Hindlimb muscle (tissue), 1 donor: ENCODE results near the gene KDM5C. TPM values are rescaled to one million over a fixed set of nuclear protein-coding genes. Genes with fewer than 3 reads are reported as not detected.
A peak's percentile ranks its signal among the peaks of the same experiment; 100 is the strongest.

Source experiments
- DNase-seq: peaks from one replicate; pipeline ENCODE4 v3.0.0-alpha.2; 2013
- polyA plus RNA-seq: library from polyadenylated mRNA; unstranded; fragments of 120-200 nt; gene quantifications from one replicate; pipeline ENCODE4 v1.2.1, GENCODE V29; 2013; ENCODE audit not compliant: insufficient read length

Gene KDM5C
- polyA plus RNA-seq, 1 donor = 36.9 TPM

DNA sequence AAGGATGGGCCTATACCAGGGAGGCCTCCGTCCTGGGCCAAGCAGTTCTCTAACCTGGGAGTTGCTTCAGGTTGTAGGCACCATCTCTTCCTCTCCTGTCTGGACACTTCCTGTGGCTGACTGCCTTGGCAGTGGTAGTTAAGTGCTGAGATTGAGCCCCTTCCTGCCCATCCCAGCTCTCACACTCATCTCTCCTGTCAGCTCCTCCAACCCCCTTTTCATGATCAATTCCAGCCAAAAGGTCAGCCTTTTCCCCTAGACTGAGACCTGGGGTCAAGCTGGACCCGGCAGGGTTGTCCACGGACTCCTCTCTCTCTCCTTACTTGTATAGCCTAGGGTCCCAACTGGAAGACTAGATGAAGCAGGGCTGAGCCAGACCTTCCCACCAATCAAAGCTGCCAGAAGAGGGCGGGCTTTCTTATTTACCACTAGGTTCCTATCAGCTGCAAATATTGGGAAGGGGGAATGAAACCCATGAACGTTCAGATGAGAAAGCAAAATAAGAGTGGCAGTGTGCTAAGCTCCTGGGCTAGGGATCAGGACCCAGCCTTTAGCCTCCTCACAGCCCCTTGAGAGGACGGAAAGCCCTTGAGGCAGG, 34.5 kb downstream of the KDM5C start:
- DNase-seq = no peak

DNA sequence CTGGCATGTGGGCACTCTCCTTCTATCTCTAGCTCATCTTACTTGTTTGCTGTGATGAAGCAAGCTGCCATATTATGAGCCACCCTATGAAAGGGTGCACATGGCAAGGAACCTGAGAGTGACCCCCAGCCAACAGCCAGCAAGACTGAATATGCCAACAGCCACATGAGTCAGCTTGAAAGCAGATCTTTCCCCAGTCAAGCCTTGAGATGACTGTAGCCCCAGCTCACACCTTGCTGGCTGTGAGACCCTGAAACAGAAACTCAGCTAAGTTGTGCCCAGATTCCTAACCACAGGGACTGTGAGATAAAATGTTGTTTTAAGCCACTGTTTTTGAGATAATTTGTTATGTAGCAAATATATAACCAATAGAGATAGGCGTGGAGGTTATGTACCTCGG, 36.2 kb downstream of the KDM5C start:
- DNase-seq = no peak

DNA sequence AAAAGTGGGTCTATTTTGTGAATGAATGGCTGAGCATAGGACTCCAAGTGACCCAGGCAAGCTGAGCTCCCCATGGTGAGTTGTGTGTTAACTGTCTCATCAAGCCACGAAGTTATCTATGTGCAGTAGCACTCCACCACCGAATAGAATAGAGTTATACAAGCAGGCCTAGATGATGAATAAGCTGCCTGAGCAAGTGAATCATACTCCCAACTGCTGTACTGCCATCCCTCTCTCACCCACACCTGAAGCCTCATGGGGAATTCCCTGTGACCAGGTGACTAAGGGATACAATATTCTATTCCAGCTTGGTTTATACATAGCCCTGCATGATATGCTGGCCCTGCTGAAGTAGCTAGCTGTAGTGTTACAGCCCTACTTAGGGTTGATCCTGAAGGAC, 38.7 kb downstream of the KDM5C start:
- no peak for DNase-seq

DNA sequence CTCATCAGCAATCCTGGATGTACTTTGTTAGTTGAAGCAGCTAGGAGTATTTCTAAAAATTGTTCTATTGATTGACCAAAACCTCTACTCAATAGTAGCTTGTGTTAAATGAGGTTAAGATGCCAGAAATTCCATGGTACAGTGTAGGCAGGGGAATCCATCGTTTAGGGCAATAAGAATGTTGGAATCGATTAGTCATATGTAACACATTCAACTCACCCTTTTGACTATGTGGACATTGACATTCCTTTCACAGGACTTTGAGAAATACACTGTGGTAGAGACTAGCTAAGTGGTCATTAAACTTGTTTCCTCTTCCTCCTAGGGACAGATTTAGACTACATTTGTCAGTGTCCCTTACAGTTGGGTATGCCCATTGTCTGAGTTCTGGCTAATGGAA, 40.2 kb downstream of the KDM5C start:
- no peak for DNase-seq

DNA sequence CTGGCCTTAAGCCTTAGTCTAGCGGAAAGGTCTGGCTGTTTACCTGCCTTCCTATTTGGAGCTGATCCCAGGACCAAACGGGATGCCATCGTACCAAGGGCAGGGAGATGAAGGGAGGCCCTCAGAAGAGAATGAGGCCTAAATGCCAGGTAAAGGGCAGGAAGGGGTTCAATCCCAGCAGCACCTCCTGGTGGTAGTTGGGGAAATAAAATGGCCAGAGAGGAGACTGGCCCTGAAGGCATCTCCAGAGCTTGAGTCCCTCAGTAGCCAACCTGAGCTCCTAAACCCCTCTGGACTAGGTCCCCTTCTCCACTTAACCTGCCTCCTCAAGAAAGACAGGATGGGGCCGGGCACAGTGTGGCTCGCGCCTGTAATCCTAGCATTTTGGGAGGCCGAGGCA, 53.7 kb downstream of the KDM5C start:
- no peak for DNase-seq

- DNase-seq = no peak
These were observed 58.9 kb downstream of the KDM5C start for GRCh38 chrX:53166103-53166502.

GRCh38 chrX:53164566-53164965, 60.4 kb downstream of the KDM5C start:
- peak; percentile 3 for DNase-seq

DNA sequence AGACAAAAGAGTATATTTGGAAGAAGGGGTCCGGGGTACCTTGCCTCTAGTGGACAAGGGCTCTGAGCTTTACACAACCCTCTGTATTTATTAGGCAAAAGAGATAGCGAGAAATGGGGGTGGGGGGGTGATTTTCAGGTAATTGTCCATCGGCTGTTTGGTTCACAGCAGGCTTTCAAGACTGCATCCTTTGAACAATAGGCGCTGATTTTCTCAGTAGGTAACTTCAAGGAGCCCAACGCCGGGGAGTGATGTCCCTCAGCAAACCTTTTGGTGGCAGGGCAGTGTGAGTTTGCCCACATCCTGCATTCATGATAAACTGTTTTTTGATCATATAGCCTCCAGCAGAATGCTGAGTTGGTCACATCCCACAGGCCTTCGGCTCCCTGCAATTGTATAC, 61.6 kb downstream of the KDM5C start:
- no peak for DNase-seq

GRCh38 chrX:53160297-53160983, 64.6 kb downstream of the KDM5C start:
- DNase-seq = no peak

GRCh38 chrX:53159184-53159583, 65.8 kb downstream of the KDM5C start:
- no peak for DNase-seq

GRCh38 chrX:53156207-53156596, 68.8 kb downstream of the KDM5C start:
- DNase-seq = no peak

- no peak for DNase-seq
These were observed 69.3 kb downstream of the KDM5C start for GRCh38 chrX:53155512-53156206.

DNA sequence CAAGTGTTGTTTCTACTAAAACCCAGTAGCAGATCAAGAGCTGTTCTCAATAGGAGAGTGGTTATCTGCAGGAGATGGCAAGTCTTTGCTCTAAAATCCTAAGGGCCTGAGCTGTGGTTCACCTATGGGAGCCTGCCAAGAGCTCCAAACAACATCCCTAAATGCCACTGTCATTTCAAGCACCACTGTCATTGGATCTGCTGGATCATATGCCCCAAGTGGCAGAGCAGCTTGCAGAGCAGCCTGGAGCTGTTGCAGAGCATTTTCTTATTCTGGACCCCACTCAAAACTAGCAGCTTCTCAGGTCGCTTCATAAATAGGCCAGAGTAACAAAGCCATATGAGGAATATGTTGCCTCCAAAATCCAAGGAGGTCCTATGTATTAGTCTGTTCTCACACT, 71.4 kb downstream of the KDM5C start:
- no peak for DNase-seq

Other genes starting within 250 kb of the KDM5C start
- 8.8 TPM for gene GPR173, start 176.4 kb downstream of the KDM5C start, polyA plus RNA-seq
- gene TSPYL2, start 142.8 kb downstream of the KDM5C start, polyA plus RNA-seq = 14.4 TPM
- 11.6 TPM for gene KANTR, start 131.1 kb downstream of the KDM5C start, polyA plus RNA-seq
- gene IQSEC2, start 56.4 kb upstream of the KDM5C start, polyA plus RNA-seq = 19.8 TPM
- 43.3 TPM for gene SMC1A, start 197.4 kb upstream of the KDM5C start, polyA plus RNA-seq
- 1.1 TPM for gene RIBC1, start 197.7 kb upstream of the KDM5C start, polyA plus RNA-seq
- 58.5 TPM for gene HSD17B10, start 209.2 kb upstream of the KDM5C start, polyA plus RNA-seq